Adrenal gland (tissue), 12 donors: ENCODE results near the gene BHMT2. TPM values are rescaled to one million over a fixed set of nuclear protein-coding genes. Genes with fewer than 3 reads are reported as not detected.

Source experiments
- DNase-seq, 7 donors: peaks; one replicate each; pipeline ENCODE4 v3.0.0-alpha.2; 2019 to 2020
- H3K27ac ChIP-seq, 5 donors: fragments of 200-600 bp; sonication (generic) in 4 of 5; 1 replicate in 3 of 5; 2 replicates in 2 of 5; pipeline versions ENCODE4 v1.5.1 to v1.8.0; 2016 to 2020; ENCODE audit warnings: mild to moderate bottlenecking in 1 of 5
- H3K27me3 ChIP-seq: fragments of 200-600 bp; 2 replicates; pipeline ENCODE4 v1.8.0; 2021
- H3K36me3 ChIP-seq, 2 donors: fragments of 200-600 bp; replicated peaks in 1 of 2; 1 replicate in 1 of 2; 2 replicates in 1 of 2; pipeline versions ENCODE4 v1.5.1 to v1.8.0; 2018 to 2022
- H3K4me1 ChIP-seq, 2 donors: fragments of 200-600 bp; replicated peaks in 1 of 2; 1 replicate in 1 of 2; 2 replicates in 1 of 2; pipeline versions ENCODE4 v1.5.1 to v1.8.0; 2018 to 2021
- H3K4me3 ChIP-seq, 4 donors: fragments of 200-600 bp; sonication (generic) in 3 of 4; one replicate each; pipeline ENCODE4 v1.5.1; 2016 to 2018
- H3K9me3 ChIP-seq, 3 donors: fragments of 200-600 bp; sonication (generic) in 1 of 3; replicated peaks in 1 of 3; 1 replicate in 2 of 3; 2 replicates in 1 of 3; pipeline versions ENCODE4 v1.5.1 to v1.8.0; 2016 to 2021
- POLR2A ChIP-seq, 2 donors: fragments of 450-650 bp; IDR thresholded peaks; one replicate each; pipeline ENCODE4 v1.6.1; 2017; ENCODE audit warnings: antibody characterized with exemption in 2 of 2, mild to moderate bottlenecking in 2 of 2, moderate library complexity in 1 of 2
- WGBS, 4 donors: extraction: QIAGEN DNeasy Blood & Tissue Kit in 2 of 4; methylation state at CpG; one replicate each; pipeline versions ENCODE4 v1.1.5 to v1.1.7; 2013 to 2017; 5-methylcytosine and 5-hydroxymethylcytosine counted together
- intact Hi-C, 2 donors: fragments of 100-400 bp; cut with DNase I; formaldehyde crosslinking; loops; one replicate each; pipeline versions ENCODE4 v1.14.1 to v1.15.0; 2022 to 2023
- polyA plus RNA-seq, 3 donors: library from polyadenylated mRNA; stranded (reverse); fragments of 200-250 nt in 2 of 3; fragments of 350-450 nt in 1 of 3; fragmentation: Illumina TruSeq in 1 of 3; extraction: RNeasy Lipid Tissue Mini Kit (QIAGEN cat#74804) in 1 of 3; gene quantifications; one replicate each; pipeline ENCODE4 v1.2.3, GENCODE V29; 2013 to 2014
- total RNA-seq, 9 donors: library from RNA; depleted of rRNA in 4 of 9; stranded (reverse); fragments of >200 nt in 4 of 9; fragments of 120-200 nt in 1 of 9; fragmentation: NEBNext Ultra II Directional in 1 of 9; extraction: Animal tissue kit (Norgen Biotek cat#: 25700) in 1 of 9; gene quantifications; one replicate each; pipeline versions ENCODE4 v1.1.0 to v1.2.4, GENCODE V29; 2013 to 2023
- TF ChIP-seq, protein P1 (sequence below), 6 experiments: fragments of 450-650 bp in 4 of 6; fragments of 200-600 bp in 2 of 6; sonication (generic) in 1 of 6; IDR thresholded peaks; 1 replicate in 5 of 6; 2 replicates in 1 of 6; pipeline versions ENCODE4 v1.5.1 to v1.8.0; 2016 to 2021; ENCODE audit warnings: antibody characterized with exemption in 6 of 6, mild to moderate bottlenecking in 2 of 6, moderate library complexity in 1 of 6
- donor health status: healthy with polysubstance abuse.
- donor health status: Bipolar disorder and iron deficiency.
- donor health status: DM: yes; HTN: yes; CAD: no.
- donor health status: DM: no; HTN: no; CAD: no.
- donor health status: DM: no; HTN: no; CAD: no.
- donor health status: DM: yes; HTN: yes; CAD: no.

Gene BHMT2
- total and polyA plus RNA-seq, 12 donors = 12.8 to 75.3 (median 27.6) TPM

DNA sequence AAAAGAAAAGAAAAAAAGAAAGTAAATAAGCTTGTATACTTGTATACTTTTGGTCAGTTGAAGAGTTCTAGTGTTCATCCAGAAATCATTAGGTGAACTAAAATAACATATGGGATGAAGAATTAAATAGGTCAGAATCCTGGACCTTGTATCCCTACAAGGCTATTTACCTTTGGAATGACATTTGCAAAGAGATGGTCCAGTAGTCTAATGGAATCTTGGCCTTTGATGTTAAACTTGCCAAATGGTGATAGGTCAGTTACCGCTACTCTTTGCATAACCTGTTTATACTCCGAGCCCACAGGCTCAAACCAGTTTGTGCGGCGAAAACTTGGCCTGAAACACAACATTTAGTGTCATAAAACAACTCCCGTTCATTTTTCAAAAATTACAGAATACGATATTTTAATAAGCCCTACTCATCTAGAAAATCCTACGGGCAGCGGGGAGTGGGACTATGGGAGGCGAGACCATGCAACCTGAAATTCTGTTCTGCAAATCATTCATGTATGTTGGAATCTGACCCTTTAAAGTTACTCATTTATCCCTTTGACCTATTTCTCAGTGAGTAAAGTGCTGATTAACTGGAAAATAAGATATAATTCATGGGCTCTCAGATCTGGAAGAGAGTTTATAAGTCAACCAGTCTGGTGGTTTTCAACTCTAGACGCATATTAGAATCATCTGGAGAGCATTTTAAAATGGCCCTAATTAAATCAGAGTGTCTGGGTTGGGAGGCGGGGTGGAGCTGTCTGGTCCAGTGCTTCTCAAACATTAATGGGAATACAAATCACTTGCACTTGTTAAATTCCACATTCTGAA lies 38.7 kb upstream of the BHMT2 start:
- DNase-seq = no peak
- no peak for TF ChIP-seq POLR2A (IDR thresholded peaks at IDR 0.05)
- TF ChIP-seq, protein P1, sequence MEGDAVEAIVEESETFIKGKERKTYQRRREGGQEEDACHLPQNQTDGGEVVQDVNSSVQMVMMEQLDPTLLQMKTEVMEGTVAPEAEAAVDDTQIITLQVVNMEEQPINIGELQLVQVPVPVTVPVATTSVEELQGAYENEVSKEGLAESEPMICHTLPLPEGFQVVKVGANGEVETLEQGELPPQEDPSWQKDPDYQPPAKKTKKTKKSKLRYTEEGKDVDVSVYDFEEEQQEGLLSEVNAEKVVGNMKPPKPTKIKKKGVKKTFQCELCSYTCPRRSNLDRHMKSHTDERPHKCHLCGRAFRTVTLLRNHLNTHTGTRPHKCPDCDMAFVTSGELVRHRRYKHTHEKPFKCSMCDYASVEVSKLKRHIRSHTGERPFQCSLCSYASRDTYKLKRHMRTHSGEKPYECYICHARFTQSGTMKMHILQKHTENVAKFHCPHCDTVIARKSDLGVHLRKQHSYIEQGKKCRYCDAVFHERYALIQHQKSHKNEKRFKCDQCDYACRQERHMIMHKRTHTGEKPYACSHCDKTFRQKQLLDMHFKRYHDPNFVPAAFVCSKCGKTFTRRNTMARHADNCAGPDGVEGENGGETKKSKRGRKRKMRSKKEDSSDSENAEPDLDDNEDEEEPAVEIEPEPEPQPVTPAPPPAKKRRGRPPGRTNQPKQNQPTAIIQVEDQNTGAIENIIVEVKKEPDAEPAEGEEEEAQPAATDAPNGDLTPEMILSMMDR (IDR thresholded peaks at IDR 0.05) = no peak
- Histone ChIP-seq H3K9me3 (no peaks in the 10 kb centered on the region), H3K27me3 (no peaks in the 10 kb centered on the region), H3K4me3 (no peak overlapping the region), H3K27ac (no peak overlapping the region), H3K36me3 (no peaks in the 10 kb centered on the region), H3K4me1 (no peaks in the 10 kb centered on the region)
- 90 to 95% (median 92%) methylated on average over 11 of the region's 11 CpGs for WGBS, 4 donors
- intact Hi-C loops = no loop called here

GRCh38 chr5:79031485-79031867 lies 38.1 kb upstream of the BHMT2 start:
- Histone ChIP-seq H3K27me3 (no peaks in the 10 kb centered on the region), H3K4me3 (no peak overlapping the region), H3K4me1 (no peaks in the 10 kb centered on the region), H3K36me3 (no peaks in the 10 kb centered on the region), H3K27ac (no peak overlapping the region), H3K9me3 (no peaks in the 10 kb centered on the region)
- WGBS, 4 donors = 88 to 100% (median 92%) methylated on average over 1 of the region's 1 CpG
- intact Hi-C loops = no loop called here
- DNase-seq = no peak
- TF ChIP-seq, protein P1 (IDR thresholded peaks at IDR 0.05) = no peak
- no peak for TF ChIP-seq POLR2A (IDR thresholded peaks at IDR 0.05)

DNA sequence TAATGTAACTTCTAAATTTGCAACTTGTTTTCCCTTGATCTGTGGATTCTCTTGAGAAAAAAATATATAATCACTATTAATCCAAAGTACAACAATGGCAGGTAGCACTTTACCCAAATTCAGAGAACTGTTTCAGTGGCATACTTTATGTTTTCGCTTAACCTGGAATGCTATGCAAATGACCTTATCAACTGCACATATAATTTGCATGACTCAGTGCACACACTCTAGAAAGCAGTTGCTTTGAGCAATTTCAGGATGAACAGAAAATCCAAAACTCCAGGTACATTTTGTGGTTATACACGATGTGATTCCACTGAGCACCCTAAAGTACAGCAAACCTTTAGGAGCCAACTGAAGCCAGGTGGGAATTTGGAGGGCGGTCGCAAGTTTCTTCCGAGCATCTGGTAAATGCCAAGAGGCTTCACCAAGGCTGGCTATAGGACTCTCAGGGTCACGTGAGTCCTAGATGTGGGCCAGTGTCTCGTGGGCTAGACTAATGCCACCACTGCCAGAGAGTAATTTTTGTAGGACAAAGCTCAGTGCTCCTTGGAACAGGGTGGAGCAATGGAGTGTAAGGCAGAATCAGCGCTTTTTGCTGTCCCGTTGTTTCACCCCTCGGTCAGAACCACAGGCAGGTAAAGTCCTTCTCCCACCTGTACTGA lies 37.4 kb upstream of the BHMT2 start:
- H3K27me3 ChIP-seq = no peaks in the 10 kb centered on the region
- no peaks in the 10 kb centered on the region for H3K36me3 ChIP-seq
- no peaks in the 10 kb centered on the region for H3K4me1 ChIP-seq
- intact Hi-C loops = no loop called here
- H3K27ac ChIP-seq = no peak overlapping the region
- WGBS, 4 donors = 91 to 93% (median 93%) methylated on average over 10 of the region's 10 CpGs
- H3K9me3 ChIP-seq = no peaks in the 10 kb centered on the region
- H3K4me3 ChIP-seq = no peak overlapping the region
- TF ChIP-seq POLR2A (IDR thresholded peaks at IDR 0.05) = no peak
- TF ChIP-seq, protein P1 (IDR thresholded peaks at IDR 0.05) = no peak
- no peak for DNase-seq

GRCh38 chr5:79032782-79033181 lies 36.8 kb upstream of the BHMT2 start:
- no peaks in the 10 kb centered on the region for H3K27me3 ChIP-seq
- no peak overlapping the region for H3K27ac ChIP-seq
- TF ChIP-seq, protein P1 (IDR thresholded peaks at IDR 0.05) = no peak
- H3K4me1 ChIP-seq = no peaks in the 10 kb centered on the region
- H3K4me3 ChIP-seq = no peak overlapping the region
- no peaks in the 10 kb centered on the region for H3K36me3 ChIP-seq
- no peak for DNase-seq
- intact Hi-C loops = no loop called here
- WGBS, 4 donors = 90 to 96% (median 91%) methylated on average over 5 of the region's 5 CpGs
- H3K9me3 ChIP-seq = no peaks in the 10 kb centered on the region
